HL-60 (cell line): ENCODE measurements around the gene SORCS2.

Source experiments
- DNase-seq, 2 experiments: peaks; one replicate each; pipeline ENCODE4 v3.0.0-alpha.2; 2010 to 2020; ENCODE audit warnings: low read depth in 1 of 2, low spot score in 1 of 2
- H3K27ac ChIP-seq: fragments of 250-450 bp; sonication (Bioruptor Pico); replicated peaks from 2 replicates; pipeline ENCODE4 v1.5.1; 2020; ENCODE audit warnings: mild to moderate bottlenecking, moderate library complexity
- H3K27me3 ChIP-seq: fragments of 250-450 bp; sonication (Bioruptor Pico); 2 replicates; pipeline ENCODE4 v1.5.1; 2021; ENCODE audit warnings: mild to moderate bottlenecking, moderate library complexity; ENCODE audit not compliant: insufficient read depth, poor library complexity, severe bottlenecking
- H3K4me3 ChIP-seq: replicated peaks from 2 replicates; pipeline ENCODE4 v1.5.1; 2011; ENCODE audit warnings: mild to moderate bottlenecking, control low read depth, low read length; ENCODE audit not compliant: insufficient read depth
- CTCF ChIP-seq: IDR thresholded peaks from one replicate; pipeline ENCODE4 v1.5.1; 2011; ENCODE audit warnings: low read length, control low read depth, inconsistent platforms; ENCODE audit not compliant: insufficient read depth
- GABPA ChIP-seq: IDR thresholded peaks from 2 replicates; pipeline ENCODE4 v1.6.1; 2012; ENCODE audit warnings: low read depth
- POLR2AphosphoS5 ChIP-seq: IDR thresholded peaks from 2 replicates; pipeline ENCODE4 v1.6.1; 2012; ENCODE audit warnings: low read depth
- REST ChIP-seq: IDR thresholded peaks from 2 replicates; pipeline ENCODE4 v1.6.1; 2012; ENCODE audit warnings: low read depth; ENCODE audit not compliant: insufficient replicate concordance
- SPI1 ChIP-seq: IDR thresholded peaks from 2 replicates; pipeline ENCODE4 v1.6.1; 2012; ENCODE audit warnings: low read depth, mild to moderate bottlenecking, borderline replicate concordance

The SORCS2 gene

GRCh38 chr4:7629501-7630254, 437.3 kb downstream of the SORCS2 start:
- no peak for DNase-seq
- no peak overlapping the region for H3K4me3 ChIP-seq
- H3K27ac ChIP-seq: no peak overlapping the region
- TF ChIP-seq SPI1: no peak
- no peak for TF ChIP-seq REST
- TF ChIP-seq POLR2AphosphoS5: no peak
- TF ChIP-seq GABPA: no peak
- no peak for TF ChIP-seq CTCF
- H3K27me3 ChIP-seq: no peaks in the 10 kb centered on the region

- Histone ChIP-seq H3K4me3 (no peak overlapping the region), H3K27me3 (no peaks in the 10 kb centered on the region), H3K27ac (no peak overlapping the region)
- no peak for DNase-seq
- no peak for TF ChIP-seq REST
- TF ChIP-seq SPI1: no peak
- no peak for TF ChIP-seq POLR2AphosphoS5
- TF ChIP-seq CTCF: no peak
- TF ChIP-seq GABPA: no peak
Measured at GRCh38 chr4:7630568-7631287, 438.4 kb downstream of the SORCS2 start.

GRCh38 chr4:7631288-7632014, 439.1 kb downstream of the SORCS2 start:
- DNase-seq: no peak
- Histone ChIP-seq H3K27me3 (no peaks in the 10 kb centered on the region), H3K27ac (no peak overlapping the region), H3K4me3 (no peak overlapping the region)
- no peak for TF ChIP-seq SPI1
- TF ChIP-seq POLR2AphosphoS5: no peak
- no peak for TF ChIP-seq GABPA
- TF ChIP-seq REST: no peak
- no peak for TF ChIP-seq CTCF
